C4-2B (cell line): Measurements from ENCODE around the gene GTPBP4.

Source experiments
- CTCF ChIP-seq: fragments of 450-650 bp; conservative IDR thresholded peaks from 2 replicates; pipeline ENCODE4 v1.5.1; 2017; ENCODE audit warnings: mild to moderate bottlenecking
- ZFX ChIP-seq: fragments of 450-650 bp; IDR thresholded peaks from 2 replicates; pipeline ENCODE4 v1.6.1; 2017

- TF ChIP-seq CTCF, result no peak
- TF ChIP-seq ZFX, result no peak
Observed at GRCh38 chr10:963186-963585, 25.0 kb upstream of the GTPBP4 start.
